Testis (tissue), 2 donors: ENCODE results near the gene KCNH2.

ENCODE experiments used
- POLR2A ChIP-seq: fragments of 450-650 bp; IDR thresholded peaks from one replicate; pipeline ENCODE4 v1.6.1; 2017; ENCODE audit warnings: antibody characterized with exemption, mild to moderate bottlenecking, moderate library complexity
- TF ChIP-seq, protein P1 (sequence below), 3 experiments: fragments of 450-650 bp in 2 of 3; fragments of 200-600 bp in 1 of 3; sonication (generic) in 1 of 3; IDR thresholded peaks; one replicate each; pipeline ENCODE4 v1.5.1; 2016 to 2019; ENCODE audit warnings: antibody characterized with exemption in 3 of 3, mild to moderate bottlenecking in 2 of 3, moderate library complexity in 1 of 3

DNA sequence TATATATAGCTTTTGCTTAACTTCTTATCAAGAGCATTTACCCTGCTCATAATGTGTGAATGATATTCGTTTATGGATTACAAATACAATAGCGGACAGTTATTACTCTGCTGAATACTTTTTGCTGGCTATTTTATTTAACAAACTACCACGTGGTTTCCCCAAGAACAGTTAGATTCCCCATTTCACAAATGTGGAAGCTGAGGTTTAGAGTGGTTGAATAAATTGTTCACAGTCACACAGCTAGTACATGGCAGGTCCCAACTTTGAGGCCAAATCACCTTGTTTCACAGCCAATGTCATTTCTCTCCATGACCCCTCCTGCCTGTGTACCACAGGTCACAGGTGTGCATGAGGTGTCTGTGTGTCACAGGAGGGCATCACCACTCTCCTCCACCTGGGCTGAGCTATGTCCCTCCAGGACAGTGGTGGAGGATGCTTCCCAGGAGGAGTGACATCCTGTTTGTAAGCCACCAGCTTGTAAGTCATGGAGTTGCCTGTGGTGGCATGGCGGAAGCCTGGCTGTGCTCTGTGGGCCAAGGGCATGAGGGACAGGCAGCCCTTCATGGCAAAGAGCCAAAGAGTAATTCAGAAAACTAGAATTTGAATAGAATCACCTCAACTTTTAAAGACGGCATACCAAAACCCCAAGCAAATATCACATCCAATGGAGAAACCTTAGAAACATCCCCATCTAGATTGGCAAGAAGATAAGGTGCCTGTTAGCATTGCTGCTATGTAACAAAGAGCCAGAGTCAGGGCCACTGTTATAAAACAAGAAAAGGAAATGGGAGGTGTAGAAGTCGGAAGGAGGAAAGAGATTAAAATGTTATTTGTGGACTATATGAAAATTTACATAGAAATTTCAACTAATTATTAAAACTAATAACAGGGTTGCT lies 73.9 kb downstream of the KCNH2 start:
- TF ChIP-seq, protein P1, sequence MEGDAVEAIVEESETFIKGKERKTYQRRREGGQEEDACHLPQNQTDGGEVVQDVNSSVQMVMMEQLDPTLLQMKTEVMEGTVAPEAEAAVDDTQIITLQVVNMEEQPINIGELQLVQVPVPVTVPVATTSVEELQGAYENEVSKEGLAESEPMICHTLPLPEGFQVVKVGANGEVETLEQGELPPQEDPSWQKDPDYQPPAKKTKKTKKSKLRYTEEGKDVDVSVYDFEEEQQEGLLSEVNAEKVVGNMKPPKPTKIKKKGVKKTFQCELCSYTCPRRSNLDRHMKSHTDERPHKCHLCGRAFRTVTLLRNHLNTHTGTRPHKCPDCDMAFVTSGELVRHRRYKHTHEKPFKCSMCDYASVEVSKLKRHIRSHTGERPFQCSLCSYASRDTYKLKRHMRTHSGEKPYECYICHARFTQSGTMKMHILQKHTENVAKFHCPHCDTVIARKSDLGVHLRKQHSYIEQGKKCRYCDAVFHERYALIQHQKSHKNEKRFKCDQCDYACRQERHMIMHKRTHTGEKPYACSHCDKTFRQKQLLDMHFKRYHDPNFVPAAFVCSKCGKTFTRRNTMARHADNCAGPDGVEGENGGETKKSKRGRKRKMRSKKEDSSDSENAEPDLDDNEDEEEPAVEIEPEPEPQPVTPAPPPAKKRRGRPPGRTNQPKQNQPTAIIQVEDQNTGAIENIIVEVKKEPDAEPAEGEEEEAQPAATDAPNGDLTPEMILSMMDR (IDR thresholded peaks at IDR 0.05): no peak
- no peak for TF ChIP-seq POLR2A
